Embryonic facial prominence (tissue), 1 donor: ENCODE measurements around the gene FUBP3.

Experiments
- DNase-seq: peaks from one replicate; pipeline ENCODE4 v3.0.0-alpha.2; 2016; ENCODE audit errors: extremely low spot score

The FUBP3 gene

DNA sequence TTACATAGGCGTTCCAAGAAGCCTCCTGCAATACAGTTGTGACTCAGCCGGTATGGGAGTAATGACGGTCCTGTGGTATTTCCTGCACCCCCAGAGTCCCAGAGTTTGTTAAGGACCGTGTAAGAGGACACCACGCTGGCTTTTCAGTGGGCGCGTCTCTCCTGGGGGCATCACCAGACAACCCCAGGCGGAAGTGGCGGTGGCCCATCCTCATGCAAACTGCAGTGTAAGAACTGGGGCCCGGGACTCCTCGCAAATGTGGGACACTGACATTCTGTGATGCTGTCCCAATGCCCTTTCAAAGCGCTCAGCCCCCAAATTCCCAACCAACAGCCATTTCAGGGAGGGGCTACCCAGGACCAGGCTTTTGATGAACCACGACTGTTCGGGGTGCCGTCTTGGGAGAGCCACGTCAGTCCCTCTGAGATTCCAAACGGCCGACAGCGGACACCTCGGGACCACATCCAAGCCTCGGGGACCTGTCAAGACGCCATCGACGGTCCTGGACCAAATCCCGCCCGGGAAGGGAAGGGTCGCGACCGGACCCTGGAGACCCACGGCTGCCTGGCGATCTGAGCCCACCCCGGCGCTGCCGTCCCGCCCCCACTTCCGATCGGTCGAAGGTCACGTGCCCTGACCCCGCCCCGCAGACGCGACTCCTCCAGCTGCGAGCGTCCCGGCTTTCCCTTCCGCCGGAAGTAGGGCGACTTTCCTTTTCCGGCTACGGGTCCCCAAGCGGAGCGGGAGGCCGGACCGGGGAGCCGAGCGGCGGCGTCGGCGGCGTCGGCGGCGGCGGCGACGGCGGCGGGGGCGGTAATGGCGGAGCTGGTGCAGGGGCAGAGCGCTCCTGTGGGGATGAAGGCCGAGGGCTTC is at the start of gene FUBP3:
Gene FUBP3, plus strand, starts transcription at position 713 of the 873 bp plus-strand sequence. Its CDS starts 104 bp downstream, at position 817.
- peak; percentile 83 for DNase-seq

DNA sequence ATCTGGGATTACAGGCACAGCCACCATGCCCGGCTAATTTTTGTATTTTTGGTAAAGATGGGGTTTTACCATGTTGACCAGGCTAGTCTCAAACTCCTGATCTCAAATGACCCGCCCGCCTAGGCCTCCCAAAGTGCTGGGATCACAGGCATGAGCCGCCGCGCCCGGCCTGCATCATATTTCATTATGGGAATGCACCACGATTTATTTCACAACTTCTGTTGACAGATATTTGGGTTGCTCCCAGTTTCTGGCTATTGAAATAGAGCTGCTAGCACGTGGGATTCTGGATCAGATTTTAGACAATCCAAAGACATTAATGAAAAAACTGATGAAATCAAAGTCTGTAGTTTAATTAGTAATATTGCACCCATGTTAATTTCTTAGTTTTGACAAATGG is 48.4 kb upstream of the FUBP3 start:
- DNase-seq: no peak

GRCh38 chr9:130531670-130532069 is 47.7 kb upstream of the FUBP3 start:
- DNase-seq: no peak

GRCh38 chr9:130532426-130533080 is 46.8 kb upstream of the FUBP3 start:
- no peak for DNase-seq

GRCh38 chr9:130535818-130536521 is 43.4 kb upstream of the FUBP3 start:
- DNase-seq: no peak

DNA sequence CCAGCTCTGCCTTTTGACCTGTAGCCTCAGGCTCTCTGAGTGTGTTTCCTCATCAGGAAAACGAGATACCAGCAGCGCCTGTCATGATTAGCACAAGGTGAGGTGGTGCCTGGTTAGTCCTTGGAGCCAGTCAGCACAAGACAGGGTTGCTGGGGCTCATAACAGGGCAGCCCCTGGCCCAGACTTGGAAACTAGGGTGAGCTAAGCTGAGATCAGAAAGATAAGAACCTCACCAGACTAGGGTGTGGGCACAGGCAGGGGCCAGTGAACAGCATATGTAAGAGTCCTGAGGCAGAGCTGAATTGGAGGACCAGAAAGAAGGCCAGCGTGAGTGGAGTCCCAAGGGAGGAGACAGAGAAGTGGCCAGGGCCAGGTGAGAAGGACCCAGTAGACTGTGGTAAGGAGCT is 42.7 kb upstream of the FUBP3 start:
- DNase-seq: no peak

- DNase-seq: no peak
These were observed 41.9 kb upstream of the FUBP3 start for GRCh38 chr9:130537346-130538050.

DNA sequence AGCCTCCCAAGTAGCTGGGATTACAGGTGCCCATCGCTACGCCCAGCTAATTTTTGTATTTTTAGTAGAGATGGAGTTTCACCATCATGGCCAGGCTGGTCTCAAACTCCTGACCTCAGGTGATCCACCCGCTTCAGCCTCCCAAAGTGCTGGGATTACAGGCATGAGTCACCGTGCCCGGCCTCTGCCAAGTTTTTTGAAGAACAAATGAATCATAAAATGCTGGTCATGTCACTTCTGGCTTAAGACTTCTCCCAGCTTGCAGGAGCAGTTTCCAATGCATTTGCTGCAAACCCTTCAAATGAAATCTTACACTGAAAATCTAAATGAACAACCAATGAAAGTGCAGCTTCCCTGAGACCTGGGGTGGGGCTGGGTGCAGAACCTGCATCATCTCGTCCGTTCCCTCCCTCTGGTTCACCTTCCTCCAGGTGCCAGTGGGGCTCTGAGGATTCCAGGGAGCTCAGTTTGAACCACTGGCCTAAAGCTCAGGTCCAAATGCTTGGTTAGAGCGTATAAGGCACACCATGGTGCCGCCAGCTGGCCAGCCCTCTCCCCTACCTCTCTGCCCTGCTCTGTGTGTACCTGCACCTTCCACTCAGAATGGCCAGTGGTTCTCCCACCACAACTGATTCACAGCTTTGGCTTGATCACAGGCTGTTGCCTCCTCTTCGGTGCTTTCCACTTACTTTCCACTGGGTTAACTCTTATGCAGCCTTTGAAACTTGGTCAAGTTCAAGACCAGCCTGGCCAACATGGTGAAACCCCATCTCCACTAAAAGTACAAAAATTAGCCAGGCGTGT is 39.8 kb upstream of the FUBP3 start:
- no peak for DNase-seq

- DNase-seq: no peak
These were observed 37.8 kb upstream of the FUBP3 start for GRCh38 chr9:130541533-130541932.

- no peak for DNase-seq
These were observed 37.3 kb upstream of the FUBP3 start for GRCh38 chr9:130542038-130542437.

- no peak for DNase-seq
These were observed 36.7 kb upstream of the FUBP3 start for GRCh38 chr9:130542457-130543228.

DNA sequence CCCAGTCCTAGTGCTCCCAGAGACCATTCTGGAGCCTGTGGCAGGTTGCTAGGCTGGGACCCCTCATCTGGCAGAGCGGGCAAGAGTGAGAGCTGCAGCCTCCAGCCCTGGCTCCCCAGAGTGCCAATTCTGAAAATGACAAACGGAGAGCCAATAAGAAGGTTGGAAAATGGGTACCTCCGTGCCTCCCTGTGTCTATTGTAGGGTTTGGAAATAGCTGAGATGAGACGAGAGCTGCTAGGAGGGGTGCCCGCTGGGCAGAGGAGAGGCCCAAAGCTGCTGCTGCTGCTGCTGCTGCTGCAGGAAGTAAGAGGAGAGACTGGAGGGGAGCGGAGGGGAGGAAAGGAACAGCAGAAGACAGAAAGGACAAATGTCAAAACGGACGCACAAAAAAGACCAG is 36.0 kb upstream of the FUBP3 start:
- no peak for DNase-seq

DNA sequence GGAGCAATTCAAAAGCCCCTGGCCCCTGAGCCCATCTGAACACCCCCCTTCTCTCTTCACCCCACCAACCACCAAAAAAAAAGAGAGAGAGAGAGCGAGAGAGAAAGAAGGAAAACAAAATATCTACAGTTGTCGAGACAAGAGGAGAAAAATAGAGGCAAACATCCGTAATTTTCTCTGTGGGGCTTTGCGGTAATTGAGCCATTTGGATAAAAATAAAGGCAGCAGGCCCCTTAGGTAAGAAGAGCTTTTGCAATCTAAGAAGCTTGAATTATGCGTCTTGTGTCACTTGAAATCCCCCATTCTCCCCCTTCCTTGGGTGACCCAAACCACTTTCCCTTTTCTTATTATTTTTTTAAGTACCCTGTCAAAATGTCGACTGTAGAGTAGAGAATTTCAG is 35.5 kb upstream of the FUBP3 start:
- DNase-seq: no peak

DNA sequence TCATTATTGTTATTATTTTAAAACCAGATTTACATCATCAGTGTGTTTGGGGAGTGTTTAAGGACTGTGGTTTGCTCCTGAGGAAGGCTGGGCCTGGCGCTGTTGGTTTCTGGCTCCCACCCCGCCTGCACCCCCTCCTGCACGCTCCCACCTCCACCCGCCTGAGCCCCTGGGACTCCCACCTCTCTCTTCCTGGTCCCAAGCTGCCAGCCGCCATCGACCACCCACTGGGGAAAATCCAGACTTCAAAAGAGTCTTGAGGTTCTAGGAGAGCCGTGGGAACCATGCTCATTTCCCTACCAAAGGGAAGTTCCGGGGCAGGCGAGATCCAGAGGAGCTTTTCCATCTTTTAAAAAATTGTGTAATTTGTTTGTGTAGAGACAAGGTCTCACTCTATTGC is 35.0 kb upstream of the FUBP3 start:
- no peak for DNase-seq

- no peak for DNase-seq
These were observed 31.3 kb upstream of the FUBP3 start for GRCh38 chr9:130548103-130548502.

DNA sequence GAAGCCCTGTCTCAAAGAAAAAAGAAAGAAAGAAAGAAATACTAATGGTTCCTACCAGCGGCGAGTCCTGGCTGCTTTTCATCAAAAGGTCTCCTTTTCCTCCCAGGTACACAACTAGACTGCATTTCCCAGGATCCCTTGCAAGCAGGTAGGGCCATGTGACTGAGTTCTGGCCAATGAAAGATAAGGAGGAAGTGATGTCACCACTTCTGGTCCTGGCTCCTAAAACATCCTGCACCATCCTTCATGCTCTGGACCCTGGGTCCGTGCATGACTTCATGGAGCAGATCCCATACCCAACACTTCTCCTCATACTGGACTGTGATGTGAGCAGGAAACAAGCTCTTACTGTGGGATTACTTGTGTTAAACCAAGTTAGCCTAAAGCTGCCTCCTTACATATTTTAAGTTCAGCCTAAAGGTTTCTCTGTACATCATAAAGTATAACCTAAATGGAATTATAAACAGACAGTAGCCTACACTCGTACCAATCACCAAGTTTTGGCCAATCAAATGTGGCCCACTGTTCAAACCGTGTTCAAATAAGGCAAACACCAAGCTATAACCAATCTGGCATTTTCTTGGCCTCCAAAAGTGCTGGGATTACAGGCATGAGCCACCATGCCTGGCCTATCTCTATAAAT is 30.2 kb upstream of the FUBP3 start:
- no peak for DNase-seq

- DNase-seq: no peak
These were observed 24.8 kb upstream of the FUBP3 start for GRCh38 chr9:130554606-130555005.

GRCh38 chr9:130555061-130555460 is 24.3 kb upstream of the FUBP3 start:
- DNase-seq: no peak

DNA sequence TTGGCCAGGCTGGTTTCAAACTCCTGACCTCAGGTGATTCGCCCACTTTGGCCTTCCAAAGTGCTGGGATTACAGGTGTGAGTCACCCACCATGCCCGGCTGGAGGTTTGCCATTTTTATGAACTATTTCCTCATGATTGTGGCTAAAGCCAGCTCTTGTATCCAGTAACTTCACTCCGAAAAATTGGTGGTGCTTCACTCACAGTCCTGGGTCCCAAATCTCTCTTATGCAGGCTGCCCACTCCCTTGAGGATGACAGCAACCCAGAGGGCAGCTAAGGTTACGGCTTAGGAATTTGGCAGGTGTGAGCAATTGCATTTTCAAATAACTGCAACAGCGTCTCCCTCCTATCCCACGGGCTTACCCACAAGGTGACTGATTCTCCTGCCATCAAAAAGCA is 23.4 kb upstream of the FUBP3 start:
- DNase-seq: no peak
